Subcutaneous adipose tissue (tissue), 4 donors: ENCODE results near the gene NAT14. TPM values are rescaled to one million over a fixed set of nuclear protein-coding genes. Genes with fewer than 3 reads are reported as not detected.

Source experiments
- CTCF ChIP-seq: fragments of 450-650 bp; IDR thresholded peaks from one replicate; pipeline ENCODE4 v1.5.1; 2016; ENCODE audit warnings: low read depth, mild to moderate bottlenecking, control low read depth, antibody characterized with exemption, moderate library complexity
- total RNA-seq, 4 donors: library from RNA; depleted of rRNA; stranded (reverse); fragments of >200 nt; gene quantifications; one replicate each; pipeline ENCODE4 v1.1.0, GENCODE V29; 2016

NAT14 gene
- total RNA-seq, 4 donors from 2014 or later: 1.0 to 2.3 (median 1.6) TPM

GRCh38 chr19:55520691-55521292 is 35.8 kb downstream of the NAT14 start:
- no peak for TF ChIP-seq CTCF

DNA sequence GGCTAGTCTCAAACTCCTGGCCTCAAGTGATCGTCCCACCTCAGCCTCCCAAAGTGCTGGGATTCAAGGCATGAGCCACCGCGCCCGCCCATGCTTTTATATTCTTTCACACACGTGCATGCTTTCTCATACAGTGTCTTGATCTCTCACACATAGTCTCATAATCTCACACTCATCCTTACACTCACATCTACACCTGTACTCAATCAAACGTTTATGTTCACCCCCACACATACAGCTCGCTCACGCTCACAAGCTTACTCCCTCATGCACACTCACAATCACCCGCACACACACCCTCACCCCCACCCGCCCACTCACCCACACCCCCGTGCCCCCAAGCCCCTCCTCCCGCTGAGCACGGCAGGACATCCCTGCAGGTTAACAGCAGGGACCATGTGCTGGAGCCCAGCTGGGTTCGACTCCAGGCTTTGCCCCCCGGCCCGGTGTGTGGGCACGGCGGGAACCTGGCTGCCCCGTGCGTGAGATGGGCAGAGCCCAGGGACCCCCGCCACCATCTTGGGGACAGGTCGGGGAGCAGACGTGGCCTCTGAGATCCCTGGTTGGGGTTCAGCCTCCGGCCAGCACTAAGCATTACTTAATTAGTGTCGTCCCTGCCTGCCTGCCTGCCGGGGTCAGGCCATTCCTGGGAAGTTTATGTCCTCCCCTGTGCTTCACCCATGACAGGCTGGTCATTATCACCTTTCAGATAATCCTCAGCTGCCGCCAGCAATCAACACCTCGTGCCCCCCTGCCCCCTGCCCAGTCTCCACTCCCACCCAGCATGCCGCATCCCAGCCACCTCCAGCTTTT is 40.5 kb downstream of the NAT14 start:
- no peak for TF ChIP-seq CTCF

- TF ChIP-seq CTCF: no peak
Observed at GRCh38 chr19:55526216-55527196, 41.5 kb downstream of the NAT14 start.

GRCh38 chr19:55527197-55528029 is 42.4 kb downstream of the NAT14 start:
- no peak for TF ChIP-seq CTCF

DNA sequence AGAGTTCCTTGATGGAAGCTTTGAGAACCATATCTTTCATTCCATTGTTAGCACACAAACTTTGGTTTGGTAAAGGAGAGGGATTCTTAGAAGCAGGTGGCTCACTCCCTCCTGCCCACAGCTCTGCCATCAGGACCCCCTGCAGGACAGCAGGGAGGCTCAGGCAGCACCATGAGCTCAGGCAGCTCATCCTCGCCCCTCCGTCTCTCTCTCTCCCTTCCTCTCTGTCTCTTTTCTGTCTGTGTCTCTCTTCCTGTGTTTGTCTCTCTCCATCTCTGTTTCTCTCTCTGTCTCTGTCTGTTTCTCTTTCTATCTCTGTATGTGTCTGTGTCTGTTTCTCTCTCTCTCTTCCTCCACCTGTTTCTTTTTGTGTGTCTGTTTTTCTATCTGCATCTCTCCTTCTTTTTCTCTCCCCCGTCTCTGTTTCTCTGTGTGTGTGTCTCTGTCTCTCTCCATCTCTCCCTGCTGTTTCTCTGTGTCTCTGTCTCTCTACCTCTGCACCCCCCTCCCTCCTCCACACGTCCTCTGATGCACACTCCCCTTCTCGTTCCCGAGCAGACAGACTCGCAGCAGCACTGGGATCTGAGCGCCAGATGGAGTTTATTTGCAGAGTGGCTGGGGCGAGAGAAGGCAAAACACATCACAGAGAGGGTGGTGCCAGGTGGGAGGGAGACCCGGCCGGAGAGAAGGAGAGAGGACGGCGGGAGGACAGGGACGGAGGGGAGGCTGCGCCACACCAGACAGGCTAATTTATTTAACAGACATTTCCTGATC is 43.2 kb downstream of the NAT14 start:
- no peak for TF ChIP-seq CTCF

GRCh38 chr19:55529636-55530234 is 44.7 kb downstream of the NAT14 start:
- TF ChIP-seq CTCF: no peak
